ENCODE data around the gene SCN1B. TPM values are rescaled to one million over a fixed set of nuclear protein-coding genes. Genes with fewer than 3 reads are reported as not detected.

The SCN1B gene
- total and polyA plus RNA-seq, 8 donors: 2.9 to 15.1 (median 5.7) TPM

- DNase-seq (no peak), FAIRE-seq (no peak)
These were observed 12.8 kb downstream of the SCN1B start for GRCh38 chr19:35042954-35043604.

GRCh38 chr19:35043906-35044305, 13.6 kb downstream of the SCN1B start:
- intact Hi-C loops (cut with DNase I): no loop called here
- WGBS, 2 donors: 45 to 46% methylated on average over 14 of the region's 14 CpGs
- peaks cover 9 to 40% (median 13%) of the 10 kb centered on the region in 3 donors for H3K4me1 ChIP-seq
- H3K36me3 ChIP-seq: no peaks in the 10 kb centered on the region
- H3K27ac ChIP-seq: peak overlapping the region in 3 of 4 donors; percentile 57 to 91 (median 89)
- H3K9me3 ChIP-seq: no peaks in the 10 kb centered on the region
- H3K4me3 ChIP-seq: peak overlapping the region; percentile 3 to 58 (median 39)
- FAIRE-seq (no peak), ATAC-seq (no peak), DNase-seq (peak in 2 of 6 donors; percentile 40 to 48)
- no peak for TF ChIP-seq CTCF (IDR thresholded peaks at IDR 0.05)
- H3K27me3 ChIP-seq: no peaks in the 10 kb centered on the region

More at GRCh38 chr19:35042954-35043604, 12.8 kb downstream of the SCN1B start:
- peaks cover 1 to 32% (median 8%) of the 10 kb centered on the region in 3 donors for H3K4me1 ChIP-seq
- H3K27ac ChIP-seq: peak overlapping the region; percentile 33 to 91 (median 73)
- no peaks in the 10 kb centered on the region for H3K27me3 ChIP-seq
- intact Hi-C loops (cut with DNase I): no loop called here
- H3K9me3 ChIP-seq: no peaks in the 10 kb centered on the region
- H3K4me3 ChIP-seq: peak overlapping the region; percentile 7 to 58 (median 39)
- TF ChIP-seq CTCF (IDR thresholded peaks at IDR 0.05): no peak
- WGBS, 2 donors: 41 to 42% methylated on average over 14 of the region's 14 CpGs
- ATAC-seq: no peak
- no peaks in the 10 kb centered on the region for H3K36me3 ChIP-seq

GRCh38 chr19:35044317-35045117, 14.2 kb downstream of the SCN1B start:
- no peaks in the 10 kb centered on the region for H3K9me3 ChIP-seq
- no peak for FAIRE-seq
- peak; percentile 96 to 99 (median 98) for TF ChIP-seq CTCF (IDR thresholded peaks at IDR 0.05)
- no peaks in the 10 kb centered on the region for H3K36me3 ChIP-seq
- ATAC-seq: no peak
- intact Hi-C loops (cut with DNase I): no loop called here
- H3K27me3 ChIP-seq: no peaks in the 10 kb centered on the region
- WGBS, 2 donors: 45 to 56% methylated on average over 9 of the region's 9 CpGs
- no peak overlapping the region for H3K27ac ChIP-seq
- peaks cover 12 to 44% (median 18%) of the 10 kb centered on the region in 3 donors for H3K4me1 ChIP-seq
- peak in 4 of 6 donors; percentile 53 to 89 (median 77) for DNase-seq
- H3K4me3 ChIP-seq: peak overlapping the region; percentile 3 to 58 (median 39)

- ATAC-seq: no peak
- FAIRE-seq: no peak
- intact Hi-C loops (cut with DNase I): no loop called here
These were observed 15.5 kb downstream of the SCN1B start for GRCh38 chr19:35045667-35046300.

More at GRCh38 chr19:35045667-35046300, 15.5 kb downstream of the SCN1B start:
- H3K4me1 ChIP-seq: peaks cover 17 to 43% (median 17%) of the 10 kb centered on the region in 3 donors
- H3K27me3 ChIP-seq: no peaks in the 10 kb centered on the region
- no peak overlapping the region for H3K27ac ChIP-seq
- H3K9me3 ChIP-seq: no peaks in the 10 kb centered on the region
- no peak for TF ChIP-seq CTCF (IDR thresholded peaks at IDR 0.05)
- no peak overlapping the region for H3K4me3 ChIP-seq
- no peaks in the 10 kb centered on the region for H3K36me3 ChIP-seq
- 69 to 74% methylated on average over 10 of the region's 10 CpGs for WGBS, 2 donors
- peak in 1 of 6 donors; percentile 64 for DNase-seq
